ENCODE results near the gene CD19.

- TF ChIP-seq, protein P1, sequence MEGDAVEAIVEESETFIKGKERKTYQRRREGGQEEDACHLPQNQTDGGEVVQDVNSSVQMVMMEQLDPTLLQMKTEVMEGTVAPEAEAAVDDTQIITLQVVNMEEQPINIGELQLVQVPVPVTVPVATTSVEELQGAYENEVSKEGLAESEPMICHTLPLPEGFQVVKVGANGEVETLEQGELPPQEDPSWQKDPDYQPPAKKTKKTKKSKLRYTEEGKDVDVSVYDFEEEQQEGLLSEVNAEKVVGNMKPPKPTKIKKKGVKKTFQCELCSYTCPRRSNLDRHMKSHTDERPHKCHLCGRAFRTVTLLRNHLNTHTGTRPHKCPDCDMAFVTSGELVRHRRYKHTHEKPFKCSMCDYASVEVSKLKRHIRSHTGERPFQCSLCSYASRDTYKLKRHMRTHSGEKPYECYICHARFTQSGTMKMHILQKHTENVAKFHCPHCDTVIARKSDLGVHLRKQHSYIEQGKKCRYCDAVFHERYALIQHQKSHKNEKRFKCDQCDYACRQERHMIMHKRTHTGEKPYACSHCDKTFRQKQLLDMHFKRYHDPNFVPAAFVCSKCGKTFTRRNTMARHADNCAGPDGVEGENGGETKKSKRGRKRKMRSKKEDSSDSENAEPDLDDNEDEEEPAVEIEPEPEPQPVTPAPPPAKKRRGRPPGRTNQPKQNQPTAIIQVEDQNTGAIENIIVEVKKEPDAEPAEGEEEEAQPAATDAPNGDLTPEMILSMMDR (IDR thresholded peaks at IDR 0.05): no peak
- no peak for TF ChIP-seq POLR2A (IDR thresholded peaks at IDR 0.05)
These were observed 33.9 kb upstream of the CD19 start for GRCh38 chr16:28897826-28898225.

Data from adrenal gland (tissue), 5 donors.